Glutamatergic neuron (in vitro differentiated cells): ENCODE measurements around the gene IMP4. TPM values are rescaled to one million over a fixed set of nuclear protein-coding genes. Genes with fewer than 3 reads are reported as not detected.

Experiments used
- DNase-seq: peaks from one replicate; pipeline ENCODE4 v3.0.0; 2022
- H3K27ac Mint-ChIP-seq: one replicate; pipeline ENCODE4 v1.8.0; 2020; ENCODE audit warnings: mild to moderate bottlenecking, mixed read lengths, inconsistent platforms; ENCODE audit not compliant: unreplicated experiment
- H3K27me3 Mint-ChIP-seq: one replicate; pipeline ENCODE4 v1.8.0; 2020; ENCODE audit warnings: mild to moderate bottlenecking, moderate library complexity, mixed read lengths, inconsistent platforms; ENCODE audit not compliant: unreplicated experiment
- H3K36me3 Mint-ChIP-seq: one replicate; pipeline ENCODE4 v1.8.0; 2020; ENCODE audit warnings: mild to moderate bottlenecking, mixed read lengths, inconsistent platforms; ENCODE audit not compliant: unreplicated experiment
- H3K4me1 Mint-ChIP-seq: one replicate; pipeline ENCODE4 v1.8.0; 2020; ENCODE audit warnings: mild to moderate bottlenecking, low read depth, mixed read lengths, inconsistent platforms; ENCODE audit not compliant: unreplicated experiment
- H3K4me3 Mint-ChIP-seq: one replicate; pipeline ENCODE4 v1.8.0; 2020; ENCODE audit warnings: mild to moderate bottlenecking, mixed read lengths, inconsistent platforms; ENCODE audit not compliant: unreplicated experiment
- H3K9me3 Mint-ChIP-seq: one replicate; pipeline ENCODE4 v1.8.0; 2020; ENCODE audit warnings: mild to moderate bottlenecking, moderate library complexity, mixed read lengths, inconsistent platforms; ENCODE audit not compliant: unreplicated experiment
- CTCF ChIP-seq: fragments of 200-600 bp; sonication (generic); IDR thresholded peaks from one replicate; pipeline ENCODE4 v1.5.0; 2021; ENCODE audit not compliant: partially characterized antibody, unreplicated experiment
- total RNA-seq: library from RNA; stranded (reverse); fragmentation: NEBNext Ultra II Directional; extraction: Animal tissue kit (Norgen Biotek cat#: 25700); gene quantifications from one replicate; pipeline ENCODE4 v1.2.1, GENCODE V29; 2021; ENCODE audit not compliant: unreplicated experiment

The IMP4 gene
- total RNA-seq, 1 donor from 2014 or later, result 48.3 TPM

GRCh38 chr2:130380096-130380934 lies 37.6 kb downstream of the IMP4 start:
- peaks cover 2% of the 10 kb centered on the region for H3K9me3 Mint-ChIP-seq
- TF ChIP-seq CTCF, result no peak
- H3K36me3 Mint-ChIP-seq, result peaks cover 7% of the 10 kb centered on the region
- DNase-seq, result no peak
- H3K27me3 Mint-ChIP-seq, result peaks cover 4% of the 10 kb centered on the region
- no peak overlapping the region for H3K4me3 Mint-ChIP-seq
- H3K27ac Mint-ChIP-seq, result no peak overlapping the region
- peaks cover 2% of the 10 kb centered on the region for H3K4me1 Mint-ChIP-seq

DNA sequence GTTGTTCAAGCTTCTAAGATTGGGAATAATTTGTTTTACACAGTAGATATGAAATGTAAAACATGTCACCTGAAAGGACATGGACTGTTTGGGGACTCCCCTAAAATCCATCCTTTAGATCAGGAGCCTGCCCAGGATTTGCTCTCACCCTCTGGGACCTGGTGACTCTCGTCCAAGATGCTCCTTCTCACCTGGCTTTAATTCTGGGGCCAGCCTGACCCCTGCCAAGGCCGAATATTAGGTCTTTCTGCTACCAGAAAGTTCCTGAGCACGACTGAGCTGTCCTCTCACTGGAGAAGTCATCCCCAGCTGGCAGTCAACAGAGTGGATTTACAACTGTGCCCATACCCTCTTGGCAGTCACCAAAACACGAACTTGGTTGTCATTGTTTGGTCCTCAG lies 38.4 kb downstream of the IMP4 start:
- Mint-ChIP-seq H3K36me3 (peaks cover 1% of the 10 kb centered on the region), H3K4me3 (no peak overlapping the region), H3K27ac (no peak overlapping the region), H3K4me1 (peaks cover 5% of the 10 kb centered on the region), H3K9me3 (no peaks in the 10 kb centered on the region), H3K27me3 (peaks cover 2% of the 10 kb centered on the region)
- TF ChIP-seq CTCF, result no peak
- no peak for DNase-seq

DNA sequence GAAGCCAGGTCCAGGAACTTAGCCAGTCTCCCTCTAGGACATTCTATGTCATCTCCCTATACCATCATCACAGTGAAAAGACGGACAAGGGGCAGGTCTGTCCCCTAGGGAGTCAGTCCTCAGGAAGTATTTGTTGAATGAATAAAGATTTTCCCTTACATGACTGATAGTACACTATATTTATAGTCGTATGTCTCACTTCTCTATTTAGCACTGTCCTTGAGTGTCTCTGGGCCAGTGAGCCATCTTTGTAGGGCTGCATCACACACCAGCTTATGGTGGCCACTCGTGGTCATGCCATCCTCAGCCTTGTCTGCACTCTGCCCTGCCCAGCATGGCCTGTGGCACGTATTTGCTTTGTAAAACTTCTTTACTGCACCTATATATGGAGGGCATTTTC lies 38.9 kb downstream of the IMP4 start:
- DNase-seq, result no peak
- no peaks in the 10 kb centered on the region for H3K36me3 Mint-ChIP-seq
- H3K4me3 Mint-ChIP-seq, result no peak overlapping the region
- H3K9me3 Mint-ChIP-seq, result no peaks in the 10 kb centered on the region
- no peak for TF ChIP-seq CTCF
- peaks cover 2% of the 10 kb centered on the region for H3K27me3 Mint-ChIP-seq
- H3K4me1 Mint-ChIP-seq, result peaks cover 5% of the 10 kb centered on the region
- no peak overlapping the region for H3K27ac Mint-ChIP-seq

GRCh38 chr2:130382313-130382917 lies 39.7 kb downstream of the IMP4 start:
- Mint-ChIP-seq H3K9me3 (no peaks in the 10 kb centered on the region), H3K4me1 (peaks cover 9% of the 10 kb centered on the region), H3K27me3 (peaks cover 2% of the 10 kb centered on the region), H3K27ac (no peak overlapping the region), H3K36me3 (no peaks in the 10 kb centered on the region), H3K4me3 (no peak overlapping the region)
- no peak for DNase-seq
- TF ChIP-seq CTCF, result no peak

DNA sequence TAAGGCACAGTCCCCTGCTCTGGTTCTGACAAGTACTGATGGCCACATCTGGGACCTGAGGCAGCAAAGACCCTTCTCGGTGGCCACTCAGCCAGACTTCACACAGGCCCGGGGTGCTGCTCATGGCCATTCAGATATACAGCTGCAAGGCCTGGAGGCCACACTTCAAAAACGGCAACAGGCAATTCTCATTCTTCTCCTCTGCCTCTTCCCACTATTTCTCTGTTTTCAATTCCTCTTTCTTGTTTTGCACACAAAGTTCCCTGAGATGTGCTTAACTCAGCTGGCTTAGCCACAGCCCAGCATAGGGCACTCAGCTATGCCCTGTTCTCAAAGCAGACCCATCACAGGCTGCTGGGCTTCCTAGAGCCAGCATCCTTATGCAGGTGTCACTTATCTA lies 43.0 kb downstream of the IMP4 start:
- DNase-seq, result no peak
- Mint-ChIP-seq H3K36me3 (peaks cover 6% of the 10 kb centered on the region), H3K9me3 (peaks cover 2% of the 10 kb centered on the region), H3K27ac (peak overlapping the region; percentile 48), H3K4me3 (peak overlapping the region; percentile 36), H3K27me3 (no peaks in the 10 kb centered on the region), H3K4me1 (peaks cover 9% of the 10 kb centered on the region)
- TF ChIP-seq CTCF, result no peak
